Activated naive CD4-positive, alpha-beta T cell treated with anti-CD3 and anti-CD28 coated beads, Interleukin-2, amount 50 U/mL, for 24 hours (primary cell): ENCODE data around the gene BLOC1S5.
"Not testable (repeated sequence)": the region's sequence is repeated elsewhere in the genome, so short reads cannot be mapped to it uniquely, and the experiment has no call there.

Source experiments
- H3K27ac Mint-ChIP-seq: one replicate; pipeline ENCODE4 v1.8.0; 2021; ENCODE audit warnings: mild to moderate bottlenecking, mixed read lengths
- H3K27me3 Mint-ChIP-seq: one replicate; pipeline ENCODE4 v1.8.0; 2021; ENCODE audit warnings: mixed read lengths
- H3K36me3 Mint-ChIP-seq: one replicate; pipeline ENCODE4 v1.8.0; 2021; ENCODE audit warnings: mixed read lengths
- H3K4me1 Mint-ChIP-seq: one replicate; pipeline ENCODE4 v1.8.0; 2021; ENCODE audit warnings: mixed read lengths
- H3K4me3 Mint-ChIP-seq: one replicate; pipeline ENCODE4 v1.8.0; 2021; ENCODE audit warnings: mild to moderate bottlenecking, mixed read lengths
- H3K9me3 Mint-ChIP-seq: one replicate; pipeline ENCODE4 v1.8.0; 2021; ENCODE audit warnings: mixed read lengths

The BLOC1S5 gene

DNA sequence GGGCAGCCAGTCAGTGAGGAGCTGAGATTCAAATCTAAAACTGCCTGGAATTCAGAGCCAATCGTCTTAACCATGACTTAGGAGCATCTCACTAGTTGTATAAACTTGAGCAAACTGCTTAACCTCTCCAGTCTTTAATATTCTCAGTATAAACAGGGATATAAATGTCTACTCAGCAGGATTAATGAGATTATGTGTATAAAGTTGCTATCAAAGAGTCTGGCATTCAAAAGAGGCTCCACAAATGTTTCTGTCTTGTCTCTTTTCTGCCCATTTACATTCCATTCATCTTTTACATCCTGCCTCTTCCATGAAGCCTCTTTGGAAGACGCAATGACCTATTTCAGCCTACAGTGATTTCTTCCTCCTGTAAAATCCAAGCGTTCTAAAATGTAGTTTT, 66.9 kb downstream of the BLOC1S5 start:
- Mint-ChIP-seq H3K27me3 (no peaks in the 10 kb centered on the region), H3K27ac (no peak overlapping the region), H3K9me3 (no peaks in the 10 kb centered on the region), H3K4me1 (no peaks in the 10 kb centered on the region), H3K36me3 (peaks cover 3% of the 10 kb centered on the region), H3K4me3 (no peak overlapping the region)

DNA sequence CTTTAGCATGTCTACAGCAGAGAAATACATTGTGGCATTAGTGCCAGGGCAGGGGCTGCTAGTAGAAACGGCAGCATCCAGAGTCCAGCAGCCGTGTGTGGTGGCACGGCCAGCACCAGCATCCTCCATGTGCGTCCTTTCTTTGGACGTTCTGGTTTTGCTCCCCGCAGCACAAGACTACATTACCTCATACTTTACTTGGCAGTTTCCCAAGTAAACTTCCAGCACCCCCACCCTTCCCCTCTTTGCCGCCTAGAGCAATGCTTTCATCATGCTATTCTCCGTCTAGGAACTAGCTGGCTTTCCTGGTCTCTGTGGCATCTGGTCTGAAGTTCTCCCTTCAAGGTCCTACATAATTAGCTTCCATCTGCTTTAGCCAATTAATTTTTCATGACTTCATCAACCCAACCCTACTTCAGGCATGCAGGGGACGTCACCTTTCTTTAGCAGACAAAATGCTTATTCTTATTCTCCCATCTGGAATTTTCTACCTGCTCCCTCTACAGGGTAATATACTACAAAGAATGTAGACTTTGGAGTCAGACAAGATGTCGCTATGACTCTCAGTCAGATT, 67.6 kb downstream of the BLOC1S5 start:
- Mint-ChIP-seq H3K36me3 (peaks cover 3% of the 10 kb centered on the region), H3K4me1 (no peaks in the 10 kb centered on the region), H3K4me3 (no peak overlapping the region), H3K27ac (no peak overlapping the region), H3K27me3 (no peaks in the 10 kb centered on the region), H3K9me3 (no peaks in the 10 kb centered on the region)

DNA sequence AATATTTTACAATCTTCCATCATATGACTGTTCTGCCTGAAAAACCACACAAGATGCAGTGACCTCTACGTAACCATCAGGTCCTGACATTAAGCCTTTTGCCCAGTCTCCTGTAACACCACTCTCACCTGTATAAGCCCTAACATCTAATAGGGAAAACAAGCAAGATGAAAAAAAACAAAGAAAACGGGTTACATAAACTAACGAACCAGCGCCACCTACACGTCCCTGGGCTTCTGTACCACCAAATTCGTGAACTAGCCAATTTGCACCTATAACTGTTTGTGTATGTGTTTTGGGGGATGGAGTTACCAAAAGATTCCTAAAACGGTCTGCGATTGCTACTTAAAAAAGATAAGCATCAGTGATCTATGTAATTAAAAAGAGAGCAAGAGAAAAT, 70.2 kb downstream of the BLOC1S5 start:
- Mint-ChIP-seq H3K36me3 (peaks cover 6% of the 10 kb centered on the region), H3K27me3 (no peaks in the 10 kb centered on the region), H3K4me3 (no peak overlapping the region), H3K27ac (no peak overlapping the region), H3K4me1 (no peaks in the 10 kb centered on the region), H3K9me3 (no peaks in the 10 kb centered on the region)

DNA sequence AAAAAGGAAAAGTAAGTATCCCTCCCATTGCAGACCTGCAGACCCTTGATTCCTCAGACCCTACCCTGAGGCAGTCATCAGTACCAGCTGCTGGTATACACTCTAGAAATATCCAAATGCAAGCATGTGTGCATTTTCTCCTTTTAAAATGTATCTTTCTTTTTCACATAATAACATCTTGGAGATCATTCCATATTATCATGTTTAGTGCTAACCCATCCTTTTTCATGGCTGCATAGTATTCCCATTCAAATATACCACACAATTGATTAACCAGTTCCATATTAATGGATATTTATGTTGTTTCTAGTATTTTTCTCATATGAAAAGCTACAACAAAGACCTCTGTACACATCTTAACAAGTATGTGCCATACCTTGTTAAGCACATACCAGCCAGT, 70.8 kb downstream of the BLOC1S5 start:
- Mint-ChIP-seq H3K4me3 (no peak overlapping the region), H3K9me3 (no peaks in the 10 kb centered on the region), H3K27ac (no peak overlapping the region), H3K27me3 (no peaks in the 10 kb centered on the region), H3K36me3 (peaks cover 6% of the 10 kb centered on the region), H3K4me1 (no peaks in the 10 kb centered on the region)

DNA sequence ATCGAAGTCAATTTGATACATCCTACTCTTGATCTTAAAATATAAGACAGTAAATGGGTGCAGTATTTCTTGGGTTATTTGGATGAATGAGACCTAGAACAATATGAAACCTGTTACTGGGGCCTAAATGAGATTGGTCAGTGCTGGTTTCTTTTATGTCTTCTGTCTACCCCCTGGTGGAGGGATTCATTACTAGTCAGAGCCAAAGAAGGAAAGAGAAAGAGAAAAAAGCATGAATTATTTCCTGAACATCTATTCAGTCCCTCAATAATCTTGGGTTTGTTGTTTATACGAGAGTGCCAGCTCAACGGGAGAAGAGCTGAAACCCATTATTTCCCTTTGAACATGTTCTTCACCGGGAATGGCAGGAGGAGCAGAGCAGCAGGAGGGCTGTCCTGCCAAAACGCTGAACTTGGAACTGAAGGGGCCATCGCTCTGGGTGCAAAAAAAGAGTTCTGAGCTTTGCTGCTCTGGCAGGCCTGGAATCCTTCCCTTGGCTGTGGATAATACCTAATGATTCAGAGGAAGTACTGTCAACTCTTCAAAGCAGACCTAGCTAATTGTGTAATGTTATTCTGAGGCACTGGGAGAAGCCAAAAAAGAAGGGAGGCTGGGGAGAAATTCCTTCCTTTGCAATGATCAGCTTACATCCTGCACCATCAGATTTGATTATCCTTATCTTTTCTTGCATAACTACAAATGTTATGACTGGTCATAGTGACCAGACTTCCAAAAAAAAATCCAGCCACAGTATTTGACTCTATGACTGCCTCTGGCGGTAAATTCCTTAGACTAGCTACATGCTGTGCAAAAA, 72.0 kb downstream of the BLOC1S5 start:
- H3K27ac Mint-ChIP-seq, result no peak overlapping the region
- no peaks in the 10 kb centered on the region for H3K4me1 Mint-ChIP-seq
- no peak overlapping the region for H3K4me3 Mint-ChIP-seq
- peaks cover 6% of the 10 kb centered on the region for H3K36me3 Mint-ChIP-seq
- no peaks in the 10 kb centered on the region for H3K27me3 Mint-ChIP-seq
- H3K9me3 Mint-ChIP-seq, result no peaks in the 10 kb centered on the region

DNA sequence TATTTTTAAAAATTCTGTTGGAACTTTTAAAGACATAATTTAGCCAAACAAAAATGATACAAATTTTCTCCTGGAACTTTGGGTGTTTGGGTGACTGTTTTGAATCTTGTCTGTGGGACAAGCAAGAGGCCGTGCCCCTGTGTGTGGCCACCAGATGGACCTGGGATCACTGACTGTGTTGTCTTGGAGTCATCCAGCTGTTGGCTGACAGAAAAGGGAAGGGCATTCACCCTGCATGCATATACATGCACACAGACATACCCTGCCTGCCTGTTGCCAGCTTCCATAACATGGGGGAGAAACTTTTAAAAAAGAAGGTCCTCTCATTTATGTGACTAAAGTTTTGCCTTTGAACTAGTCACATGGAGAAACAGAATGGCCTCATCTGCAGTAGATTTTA, 72.7 kb downstream of the BLOC1S5 start:
- Mint-ChIP-seq H3K4me1 (no peaks in the 10 kb centered on the region), H3K36me3 (peaks cover 8% of the 10 kb centered on the region), H3K27ac (no peak overlapping the region), H3K27me3 (no peaks in the 10 kb centered on the region), H3K4me3 (no peak overlapping the region), H3K9me3 (peaks cover 4% of the 10 kb centered on the region)

DNA sequence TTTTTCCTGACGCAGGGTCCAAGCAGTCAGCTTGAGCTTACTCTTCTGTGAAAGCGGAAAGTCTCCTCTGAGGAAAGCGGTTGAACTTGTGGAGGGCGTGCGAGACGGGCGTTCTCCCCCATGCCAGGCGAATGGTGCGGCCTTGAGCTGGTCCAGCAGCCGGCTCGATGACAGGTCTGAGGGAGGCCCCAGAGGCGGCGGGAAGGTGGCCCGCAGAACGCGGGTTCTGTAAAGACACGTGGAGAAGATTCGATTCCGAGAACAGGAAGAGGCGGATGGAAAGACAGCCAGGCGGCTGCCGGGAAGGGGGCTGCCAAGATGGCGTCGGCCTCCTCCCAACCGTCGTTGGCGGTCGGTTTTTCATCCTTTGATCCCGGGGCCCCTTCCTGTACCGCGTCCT, 78.0 kb downstream of the BLOC1S5 start:
- H3K4me3 Mint-ChIP-seq, result no peak overlapping the region
- H3K4me1 Mint-ChIP-seq, result no peaks in the 10 kb centered on the region
- no peak overlapping the region for H3K27ac Mint-ChIP-seq
- H3K9me3 Mint-ChIP-seq, result peaks cover 4% of the 10 kb centered on the region
- peaks cover 8% of the 10 kb centered on the region for H3K36me3 Mint-ChIP-seq
- H3K27me3 Mint-ChIP-seq, result no peaks in the 10 kb centered on the region

DNA sequence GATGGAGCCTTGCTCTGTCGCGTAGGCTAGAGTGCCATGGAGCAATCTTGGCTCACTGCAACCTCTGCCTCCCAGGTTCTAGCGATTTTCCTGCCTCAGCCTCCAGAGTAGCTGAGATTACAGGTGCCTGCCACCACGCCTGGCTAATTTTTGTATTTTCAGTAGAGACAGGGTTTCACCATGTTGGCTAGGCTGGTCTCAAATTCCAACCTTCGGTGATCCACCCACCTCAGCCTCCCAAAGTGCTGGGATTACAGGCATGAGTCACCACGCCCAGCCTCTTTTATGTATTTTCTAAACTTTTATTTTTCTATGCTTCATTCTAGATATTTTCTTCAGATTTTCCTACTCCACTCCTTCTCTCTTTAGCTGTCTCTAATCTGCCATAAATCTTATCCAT, 80.2 kb downstream of the BLOC1S5 start:
- H3K27ac Mint-ChIP-seq, H3K4me1 Mint-ChIP-seq, H3K9me3 Mint-ChIP-seq, H3K36me3 Mint-ChIP-seq, H3K27me3 Mint-ChIP-seq, H3K4me3 Mint-ChIP-seq: not testable (repeated sequence)

DNA sequence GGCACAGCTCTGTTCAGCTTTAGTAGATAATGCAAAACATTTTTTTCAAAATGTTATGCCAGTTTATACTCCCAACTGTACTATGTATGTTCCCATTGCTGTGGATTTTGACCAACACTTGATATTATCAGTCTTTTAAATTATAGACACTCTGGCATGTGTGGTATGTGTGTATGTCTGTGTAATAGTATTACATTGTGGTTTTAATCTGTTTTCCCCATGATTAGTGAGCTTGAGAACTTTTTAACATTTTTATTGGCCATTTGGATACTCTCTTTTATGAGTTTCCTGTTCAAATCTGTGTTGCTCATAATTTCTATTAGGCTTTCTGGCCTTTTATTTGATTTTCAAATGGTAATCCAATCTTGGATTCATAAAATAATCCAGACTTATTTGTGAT, 84.4 kb downstream of the BLOC1S5 start:
- no peak overlapping the region for H3K27ac Mint-ChIP-seq
- no peak overlapping the region for H3K4me3 Mint-ChIP-seq
- H3K27me3 Mint-ChIP-seq, result peaks cover 6% of the 10 kb centered on the region
- H3K4me1 Mint-ChIP-seq, result no peaks in the 10 kb centered on the region
- peaks cover 3% of the 10 kb centered on the region for H3K36me3 Mint-ChIP-seq
- no peaks in the 10 kb centered on the region for H3K9me3 Mint-ChIP-seq

DNA sequence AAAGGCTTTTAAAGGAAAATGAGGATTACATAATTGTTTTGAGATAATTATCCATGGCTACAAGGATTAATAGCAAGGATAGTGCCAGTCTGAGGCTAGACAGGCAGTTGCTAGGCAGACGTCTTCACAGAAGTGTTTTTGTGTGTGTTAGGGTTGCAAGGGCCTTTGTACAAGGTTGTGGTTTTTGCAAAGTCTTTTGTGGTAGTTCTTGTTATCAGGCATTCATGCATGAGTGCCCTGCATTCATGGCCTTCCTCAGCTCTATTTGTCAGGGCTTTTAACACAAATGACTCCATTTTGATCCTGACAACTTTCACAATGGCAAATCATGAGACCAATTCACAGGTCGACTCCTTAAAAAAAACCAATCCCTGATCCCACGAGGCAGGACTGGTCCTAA, 85.5 kb downstream of the BLOC1S5 start:
- Mint-ChIP-seq H3K27me3 (peaks cover 6% of the 10 kb centered on the region), H3K4me1 (no peaks in the 10 kb centered on the region), H3K9me3 (no peaks in the 10 kb centered on the region), H3K27ac (no peak overlapping the region), H3K36me3 (peaks cover 2% of the 10 kb centered on the region), H3K4me3 (no peak overlapping the region)

DNA sequence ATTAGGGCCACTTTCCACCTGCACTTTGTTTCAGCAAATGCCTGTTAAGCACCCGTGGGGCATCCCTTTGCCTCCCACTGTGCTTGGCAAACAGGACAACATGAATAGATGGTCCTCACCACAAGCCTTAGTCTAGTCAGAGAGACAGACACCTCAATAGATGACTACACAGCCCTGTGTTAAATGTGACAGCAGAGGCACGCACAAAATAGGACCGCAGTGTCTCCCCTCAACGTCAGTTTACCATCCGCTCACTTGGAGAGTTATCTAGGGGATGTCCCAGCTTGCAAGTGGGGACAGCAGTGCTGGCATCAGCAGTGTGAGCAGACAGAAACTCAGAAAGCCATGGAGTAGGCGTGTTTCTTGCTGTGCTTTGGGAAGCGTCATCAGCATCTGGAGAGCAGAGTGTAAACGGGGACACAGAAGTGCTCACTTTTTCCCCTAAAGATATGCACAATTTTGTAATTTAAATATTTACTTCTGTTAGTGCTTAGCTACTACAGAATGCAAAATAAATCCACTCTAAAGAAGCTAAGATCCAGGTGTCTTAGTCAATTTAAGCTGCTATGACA, 87.6 kb downstream of the BLOC1S5 start:
- Mint-ChIP-seq H3K4me1 (no peaks in the 10 kb centered on the region), H3K36me3 (no peaks in the 10 kb centered on the region), H3K9me3 (no peaks in the 10 kb centered on the region), H3K27me3 (peaks cover 6% of the 10 kb centered on the region), H3K27ac (no peak overlapping the region), H3K4me3 (no peak overlapping the region)

DNA sequence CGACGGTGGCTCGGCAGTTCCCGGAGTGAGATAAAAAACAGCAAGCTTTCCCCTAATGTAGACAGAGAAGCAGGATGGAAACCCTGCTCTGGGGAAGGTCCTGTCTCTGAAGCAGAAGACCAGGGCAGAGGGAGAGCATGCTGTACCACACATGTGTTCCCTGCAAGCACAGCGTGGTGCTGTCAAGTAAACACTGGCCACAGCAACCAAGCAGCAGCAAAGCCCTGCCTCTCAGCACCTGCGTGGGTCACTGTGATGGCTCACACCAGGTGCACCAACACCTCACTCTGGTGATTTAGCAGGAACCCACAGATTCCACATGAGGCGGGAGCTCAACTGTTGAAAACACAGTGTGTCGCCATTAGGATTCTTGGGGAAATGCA, 88.4 kb downstream of the BLOC1S5 start:
- no peaks in the 10 kb centered on the region for H3K9me3 Mint-ChIP-seq

DNA sequence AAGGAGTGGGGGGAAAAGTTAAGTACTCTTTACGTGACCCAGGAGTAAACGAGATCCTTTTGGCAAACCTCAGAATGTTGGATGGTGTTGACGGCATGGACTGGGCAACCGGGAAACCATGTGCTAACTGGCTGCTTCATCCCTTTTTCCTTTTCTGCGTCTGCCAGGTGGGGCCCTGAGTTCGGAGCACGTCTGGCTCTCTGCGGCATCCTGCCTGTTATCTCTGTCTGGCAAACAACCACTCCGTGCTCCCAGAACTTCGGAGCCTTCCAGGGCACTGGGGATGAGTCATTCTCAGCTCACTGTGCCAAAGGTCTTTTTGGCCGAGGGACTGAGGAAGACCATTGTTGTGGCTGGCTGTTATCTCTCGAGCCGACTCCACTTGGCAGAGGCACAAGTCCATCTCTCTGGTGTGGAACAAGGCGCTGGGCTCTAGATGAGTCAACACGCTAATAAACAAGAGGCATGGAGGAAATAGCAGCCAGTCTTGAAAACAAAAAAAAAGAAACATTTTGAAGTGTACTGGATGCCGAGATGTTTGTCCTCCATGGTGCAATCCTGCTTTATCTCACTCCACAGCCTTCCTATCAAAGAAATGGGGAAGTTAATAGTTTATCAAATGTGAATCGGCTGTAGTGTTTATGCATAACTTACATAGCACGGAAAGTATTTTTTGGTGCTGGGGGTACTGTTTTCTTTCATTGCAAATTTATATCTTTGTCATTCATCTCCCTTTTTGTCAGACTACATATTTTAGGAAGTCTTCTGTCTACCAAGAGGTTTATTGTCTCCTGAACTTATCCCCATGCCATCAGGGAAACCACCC, 89.0 kb downstream of the BLOC1S5 start:
- no peaks in the 10 kb centered on the region for H3K36me3 Mint-ChIP-seq
- H3K27me3 Mint-ChIP-seq, result peaks cover 6% of the 10 kb centered on the region
- H3K4me3 Mint-ChIP-seq, result no peak overlapping the region
- H3K27ac Mint-ChIP-seq, result no peak overlapping the region
- peaks cover 5% of the 10 kb centered on the region for H3K9me3 Mint-ChIP-seq
- H3K4me1 Mint-ChIP-seq, result no peaks in the 10 kb centered on the region

More for the DNA sequence above, 88.4 kb downstream of the BLOC1S5 start:
- no peak overlapping the region for H3K4me3 Mint-ChIP-seq
- no peaks in the 10 kb centered on the region for H3K36me3 Mint-ChIP-seq
- H3K27ac Mint-ChIP-seq, result no peak overlapping the region
- H3K27me3 Mint-ChIP-seq, result peaks cover 6% of the 10 kb centered on the region
- no peaks in the 10 kb centered on the region for H3K4me1 Mint-ChIP-seq

DNA sequence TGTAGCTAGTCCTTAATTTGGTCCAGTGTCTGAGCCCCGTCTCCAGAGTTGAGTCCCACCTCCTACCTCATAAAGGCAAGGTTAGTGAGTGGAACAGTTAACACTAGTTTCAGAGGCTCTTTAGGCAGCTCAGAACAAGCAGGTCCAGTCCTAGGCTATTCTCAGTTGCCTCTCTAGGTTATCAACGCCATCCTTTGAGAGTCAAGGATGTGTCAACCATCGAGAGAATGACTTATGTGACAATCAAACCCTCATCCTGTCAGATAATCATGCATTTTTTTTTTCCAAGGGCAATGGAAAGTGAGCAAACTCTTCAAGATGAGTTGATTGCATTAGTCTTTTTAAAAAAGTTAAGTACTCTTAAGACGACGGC, 89.6 kb downstream of the BLOC1S5 start:
- H3K4me3 Mint-ChIP-seq, result no peak overlapping the region
- no peaks in the 10 kb centered on the region for H3K36me3 Mint-ChIP-seq
- H3K9me3 Mint-ChIP-seq, result peaks cover 8% of the 10 kb centered on the region
- no peaks in the 10 kb centered on the region for H3K4me1 Mint-ChIP-seq
- no peak overlapping the region for H3K27ac Mint-ChIP-seq
- H3K27me3 Mint-ChIP-seq, result peaks cover 6% of the 10 kb centered on the region

DNA sequence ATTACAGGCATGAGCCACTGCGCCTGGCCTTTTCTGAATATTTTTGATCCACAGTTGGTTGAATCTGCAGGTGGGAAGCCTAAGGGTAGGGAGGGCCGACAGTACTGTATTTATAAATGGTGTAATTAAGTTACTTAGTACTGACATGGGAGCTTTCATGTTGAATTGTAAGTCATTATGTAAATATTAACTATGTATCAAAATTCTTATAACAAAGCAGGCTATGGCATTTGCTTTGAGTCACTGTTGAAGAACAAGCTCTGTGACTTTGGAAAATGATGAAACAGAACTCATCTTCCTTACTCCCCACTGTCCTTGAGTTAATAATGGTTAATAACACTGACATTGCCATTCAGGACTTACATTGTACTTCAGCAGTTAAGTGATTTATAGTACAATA, 90.6 kb downstream of the BLOC1S5 start:
- H3K27ac Mint-ChIP-seq, result no peak overlapping the region
- peaks cover 6% of the 10 kb centered on the region for H3K27me3 Mint-ChIP-seq

DNA sequence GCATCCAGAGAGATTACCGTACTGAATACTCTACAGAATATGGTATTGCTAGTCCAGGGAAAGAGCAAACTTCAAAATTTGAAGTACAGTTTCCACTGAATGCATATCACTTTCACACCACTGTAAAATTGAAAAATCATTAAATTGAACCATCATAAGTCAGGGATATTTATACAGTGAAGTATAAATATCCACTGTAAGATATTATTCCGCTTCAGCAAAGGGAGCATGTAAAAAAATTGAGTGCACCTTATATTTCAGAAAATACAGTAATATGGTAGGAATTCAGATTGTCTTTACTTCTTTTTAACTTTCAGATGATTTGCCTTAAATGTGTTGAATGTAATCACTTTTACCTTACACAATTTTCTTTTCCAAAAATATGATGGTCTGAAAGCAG, 92.7 kb downstream of the BLOC1S5 start:
- Mint-ChIP-seq H3K27ac (no peak overlapping the region), H3K27me3 (peaks cover 5% of the 10 kb centered on the region), H3K36me3 (peaks cover 7% of the 10 kb centered on the region), H3K4me1 (no peaks in the 10 kb centered on the region), H3K9me3 (peaks cover 15% of the 10 kb centered on the region), H3K4me3 (no peak overlapping the region)

More for the DNA sequence above, 90.6 kb downstream of the BLOC1S5 start:
- H3K9me3 Mint-ChIP-seq, result peaks cover 15% of the 10 kb centered on the region
- H3K36me3 Mint-ChIP-seq, result peaks cover 6% of the 10 kb centered on the region
- no peak overlapping the region for H3K4me3 Mint-ChIP-seq
- H3K4me1 Mint-ChIP-seq, result no peaks in the 10 kb centered on the region
